ENCODE measurements around the gene LYZ.

The LYZ gene

DNA sequence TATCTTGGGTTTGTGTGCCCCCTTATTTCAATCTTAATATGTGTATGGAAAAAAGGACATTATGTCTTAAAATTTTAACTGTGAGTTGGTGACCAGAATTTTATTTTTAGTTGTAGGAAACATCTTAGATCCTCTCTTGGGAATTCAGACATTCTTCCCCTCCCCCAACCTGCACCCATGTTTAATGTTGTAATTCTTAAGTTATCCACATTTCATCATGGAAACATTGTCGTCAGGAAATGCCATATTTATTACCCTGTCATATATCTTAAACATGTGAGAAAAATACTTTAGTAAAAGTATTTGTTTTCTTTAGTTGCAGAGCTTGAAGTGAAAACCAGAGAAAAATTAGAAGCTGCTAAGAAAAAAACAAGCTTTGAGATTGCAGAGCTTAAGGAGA is 41.6 kb downstream of the LYZ start:
- H3K4me3 ChIP-seq (ENCODE audit: low read depth, low read length) = no peak overlapping the region
- H3K4me1 ChIP-seq (ENCODE audit: control insufficient read depth, insufficient read depth, low read length) = no peaks in the 10 kb centered on the region
- H3K36me3 ChIP-seq (ENCODE audit: control insufficient read depth, insufficient read depth, low read length) = peaks cover 39% of the 10 kb centered on the region
- H3K27ac ChIP-seq (ENCODE audit: low read depth, low read length) = no peak overlapping the region
- H3K9me3 ChIP-seq (ENCODE audit: control insufficient read depth, insufficient read depth, low read length) = no peaks in the 10 kb centered on the region
- H3K9ac ChIP-seq (ENCODE audit: low read depth, low read length) = no peak overlapping the region
- no peaks in the 10 kb centered on the region for H3K27me3 ChIP-seq (ENCODE audit: control insufficient read depth, insufficient read depth, low read length)

DNA sequence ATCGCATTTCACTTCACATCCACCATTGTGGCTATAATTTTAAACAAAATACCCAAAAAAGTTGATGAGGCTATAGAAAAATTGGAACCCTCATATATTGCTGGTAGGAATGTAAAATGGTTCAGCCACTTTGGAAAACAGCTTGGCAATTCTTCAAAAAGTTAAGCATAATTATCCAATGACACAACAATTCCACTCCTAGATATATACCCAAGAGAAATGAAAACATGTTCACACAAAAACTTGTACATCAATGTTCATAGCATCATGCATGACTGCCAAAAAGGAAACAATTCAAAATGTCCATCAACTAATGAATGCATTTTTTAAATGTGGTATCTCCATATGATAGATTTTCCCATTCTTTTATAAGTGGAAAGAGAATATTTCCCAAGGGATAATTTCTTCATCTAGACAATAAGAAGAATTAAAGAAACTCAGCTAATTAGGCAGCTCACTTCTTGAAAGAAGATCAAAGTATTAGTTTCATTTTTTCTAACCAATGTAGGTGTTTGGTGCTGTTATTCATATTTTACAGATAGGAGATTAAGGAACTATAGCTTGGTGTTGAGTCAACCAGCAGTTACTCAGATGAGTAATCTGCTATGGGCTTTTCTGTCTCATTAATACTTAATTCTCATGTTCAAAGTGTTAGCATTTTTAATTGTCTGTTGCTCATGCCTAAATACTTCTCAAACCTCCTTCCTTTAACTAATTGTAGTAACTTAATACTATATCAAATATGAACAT is 44.2 kb downstream of the LYZ start:
- H3K4me3 ChIP-seq (ENCODE audit: low read depth, low read length) = no peak overlapping the region
- no peaks in the 10 kb centered on the region for H3K27me3 ChIP-seq (ENCODE audit: control insufficient read depth, insufficient read depth, low read length)
- H3K9me3 ChIP-seq (ENCODE audit: control insufficient read depth, insufficient read depth, low read length) = no peaks in the 10 kb centered on the region
- peaks cover 32% of the 10 kb centered on the region for H3K36me3 ChIP-seq (ENCODE audit: control insufficient read depth, insufficient read depth, low read length)
- no peak overlapping the region for H3K27ac ChIP-seq (ENCODE audit: low read depth, low read length)
- no peaks in the 10 kb centered on the region for H3K4me1 ChIP-seq (ENCODE audit: control insufficient read depth, insufficient read depth, low read length)
- H3K9ac ChIP-seq (ENCODE audit: low read depth, low read length) = no peak overlapping the region

DNA sequence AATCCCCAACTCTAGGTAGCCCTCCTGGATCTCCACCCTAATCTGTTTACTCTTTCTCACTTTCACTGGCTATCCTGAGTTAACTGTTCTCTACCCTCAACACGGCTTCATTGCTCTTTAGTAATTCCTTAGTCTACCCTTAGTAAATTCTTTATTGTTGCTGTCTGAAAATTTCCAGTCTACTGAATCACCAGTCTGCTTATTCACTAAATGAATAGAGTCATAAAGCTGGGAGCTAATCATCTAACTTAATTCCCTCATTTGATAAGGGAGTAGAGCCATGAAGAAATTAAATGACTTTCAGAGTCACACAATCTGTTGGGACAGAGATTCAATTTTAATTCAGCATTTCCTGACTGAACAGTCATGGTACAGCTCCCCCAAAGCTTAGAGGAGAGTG is 47.9 kb downstream of the LYZ start:
- no peaks in the 10 kb centered on the region for H3K9me3 ChIP-seq (ENCODE audit: control insufficient read depth, insufficient read depth, low read length)
- H3K36me3 ChIP-seq (ENCODE audit: control insufficient read depth, insufficient read depth, low read length) = peaks cover 16% of the 10 kb centered on the region
- H3K4me1 ChIP-seq (ENCODE audit: control insufficient read depth, insufficient read depth, low read length) = no peaks in the 10 kb centered on the region
- H3K9ac ChIP-seq (ENCODE audit: low read depth, low read length) = no peak overlapping the region
- H3K27ac ChIP-seq (ENCODE audit: low read depth, low read length) = no peak overlapping the region
- H3K27me3 ChIP-seq (ENCODE audit: control insufficient read depth, insufficient read depth, low read length) = no peaks in the 10 kb centered on the region
- H3K4me3 ChIP-seq (ENCODE audit: low read depth, low read length) = no peak overlapping the region

DNA sequence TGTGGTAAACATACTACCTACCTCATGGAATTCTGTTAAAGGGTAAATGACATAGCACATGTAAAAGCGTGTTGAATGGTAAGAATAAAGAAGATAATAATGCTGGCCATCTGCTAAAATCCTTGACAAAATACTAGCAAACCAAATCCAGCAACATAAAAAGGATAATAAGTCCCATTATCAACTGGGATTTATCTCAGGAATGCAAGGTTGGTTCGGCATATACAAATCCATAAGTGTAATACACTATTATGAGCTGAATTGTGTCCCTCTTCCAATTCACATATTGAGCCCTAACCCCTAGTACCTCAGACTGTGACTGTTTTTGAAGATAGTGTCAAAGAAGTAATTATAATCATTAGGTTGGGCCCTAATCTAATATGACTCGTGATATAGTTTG is 48.8 kb downstream of the LYZ start:
- Histone ChIP-seq H3K27ac (ENCODE audit: low read depth, low read length) (no peak overlapping the region), H3K4me3 (ENCODE audit: low read depth, low read length) (no peak overlapping the region), H3K9ac (ENCODE audit: low read depth, low read length) (no peak overlapping the region), H3K9me3 (ENCODE audit: control insufficient read depth, insufficient read depth, low read length) (no peaks in the 10 kb centered on the region), H3K4me1 (ENCODE audit: control insufficient read depth, insufficient read depth, low read length) (no peaks in the 10 kb centered on the region), H3K27me3 (ENCODE audit: control insufficient read depth, insufficient read depth, low read length) (no peaks in the 10 kb centered on the region), H3K36me3 (ENCODE audit: control insufficient read depth, insufficient read depth, low read length) (peaks cover 7% of the 10 kb centered on the region)

- Histone ChIP-seq H3K4me3 (ENCODE audit: low read depth, low read length) (no peak overlapping the region), H3K4me1 (ENCODE audit: control insufficient read depth, insufficient read depth, low read length) (no peaks in the 10 kb centered on the region), H3K9me3 (ENCODE audit: control insufficient read depth, insufficient read depth, low read length) (no peaks in the 10 kb centered on the region), H3K27ac (ENCODE audit: low read depth, low read length) (no peak overlapping the region), H3K9ac (ENCODE audit: low read depth, low read length) (no peak overlapping the region), H3K27me3 (ENCODE audit: control insufficient read depth, insufficient read depth, low read length) (no peaks in the 10 kb centered on the region), H3K36me3 (ENCODE audit: control insufficient read depth, insufficient read depth, low read length) (no peaks in the 10 kb centered on the region)
These were observed 49.8 kb downstream of the LYZ start for GRCh38 chr12:69397978-69398377.

GRCh38 chr12:69401940-69402339 is 53.8 kb downstream of the LYZ start:
- H3K9me3 ChIP-seq (ENCODE audit: control insufficient read depth, insufficient read depth, low read length) = no peaks in the 10 kb centered on the region

More at GRCh38 chr12:69401940-69402339, 53.8 kb downstream of the LYZ start:
- Histone ChIP-seq H3K27me3 (ENCODE audit: control insufficient read depth, insufficient read depth, low read length) (no peaks in the 10 kb centered on the region), H3K36me3 (ENCODE audit: control insufficient read depth, insufficient read depth, low read length) (no peaks in the 10 kb centered on the region), H3K9ac (ENCODE audit: low read depth, low read length) (no peak overlapping the region), H3K27ac (ENCODE audit: low read depth, low read length) (no peak overlapping the region), H3K4me3 (ENCODE audit: low read depth, low read length) (no peak overlapping the region), H3K4me1 (ENCODE audit: control insufficient read depth, insufficient read depth, low read length) (no peaks in the 10 kb centered on the region)

Measured in HUES48 (cell line).